ENCODE data around the gene FOXRED1. TPM values are rescaled to one million over a fixed set of nuclear protein-coding genes. Genes with fewer than 3 reads are reported as not detected.

Gene FOXRED1
- total RNA-seq, 1 experiment from 2014 or later: 67.5 TPM

DNA sequence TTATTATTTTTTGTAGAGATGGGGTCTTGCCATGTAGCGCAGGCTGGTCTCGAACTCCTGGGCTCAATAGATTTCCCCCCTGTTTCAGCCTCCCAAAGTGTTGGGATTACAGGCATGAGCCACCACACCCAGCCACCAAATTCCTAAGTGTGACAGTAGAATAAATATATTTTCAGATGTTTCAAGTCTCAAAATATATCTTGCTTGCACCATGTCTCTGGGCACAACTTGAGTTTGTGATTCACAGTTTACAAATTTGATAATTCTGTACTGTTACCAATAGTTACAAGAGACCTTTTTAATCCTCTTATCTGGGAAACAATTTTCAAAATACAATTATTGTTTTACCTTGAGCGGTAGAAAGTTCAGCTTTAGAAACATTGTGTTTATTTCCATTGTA lies 54.0 kb downstream of the FOXRED1 start:
- no CpG with 5 or more reads among the region's 3 CpGs for WGBS (ENCODE audit: extremely low coverage, insufficient read length, low lambda C conversion rate)
- Histone ChIP-seq H3K4ac (ENCODE audit: low read depth, low read length) (no peak overlapping the region), H2BK5ac (ENCODE audit: insufficient read length, low read length) (no peak overlapping the region), H3K56ac (ENCODE audit: insufficient read length, low read depth, low read length) (no peak overlapping the region), H2AFZ (ENCODE audit: low read length) (no peak overlapping the region), H3K4me1 (ENCODE audit: insufficient read depth, low read length) (no peaks in the 10 kb centered on the region; the same call in 1 of the 2 replicates), H3K23ac (ENCODE audit: insufficient read length, low read depth, low read length) (no peak overlapping the region), H3K27me3 (ENCODE audit: insufficient read depth, low read length) (no peaks in the 10 kb centered on the region), H3K79me2 (ENCODE audit: insufficient read depth, low read length) (no peaks in the 10 kb centered on the region), H3K9me3 (ENCODE audit: control insufficient read depth, low read depth, low read length) (no peaks in the 10 kb centered on the region), H3K4me2 (ENCODE audit: insufficient read depth, insufficient read length, low read length) (no peak overlapping the region), H2AK5ac (ENCODE audit: insufficient read length, low read length) (no peak overlapping the region), H3T11ph (ENCODE audit: low read length) (no peak overlapping the region), H4K5ac (ENCODE audit: insufficient read length, low read depth, low read length) (no peak overlapping the region), H4K8ac (replicated peaks; ENCODE audit: insufficient read length, low read depth, low read length) (no peak overlapping the region), H2BK15ac (ENCODE audit: low read depth, low read length) (no peak overlapping the region), H3K18ac (ENCODE audit: insufficient read length, low read depth, low read length) (no peak overlapping the region), H3K79me1 (ENCODE audit: insufficient read depth, low read depth, low read length, poor library complexity, severe bottlenecking) (no peaks in the 10 kb centered on the region), H2BK120ac (ENCODE audit: low read depth, low read length, poor library complexity, severe bottlenecking) (no peak overlapping the region), H4K91ac (ENCODE audit: insufficient read length, low read depth, low read length) (no peak overlapping the region), H3K9ac (ENCODE audit: extremely low read depth, insufficient read length, low read length) (no peak overlapping the region), H2BK20ac (ENCODE audit: low read depth, low read length, poor library complexity, severe bottlenecking) (no peak overlapping the region), H3K23me2 (ENCODE audit: insufficient read length, low read depth, low read length, poor library complexity, severe bottlenecking) (no peaks in the 10 kb centered on the region), H3K14ac (ENCODE audit: insufficient read depth, low read length) (no peak overlapping the region), H2BK12ac (ENCODE audit: insufficient read length, low read depth, low read length) (no peak overlapping the region), H4K20me1 (ENCODE audit: control insufficient read depth, insufficient read depth, insufficient read length) (no peaks in the 10 kb centered on the region), H3K27ac (ENCODE audit: insufficient read length, low read depth, low read length) (no peak overlapping the region)
- TF ChIP-seq, protein P1, sequence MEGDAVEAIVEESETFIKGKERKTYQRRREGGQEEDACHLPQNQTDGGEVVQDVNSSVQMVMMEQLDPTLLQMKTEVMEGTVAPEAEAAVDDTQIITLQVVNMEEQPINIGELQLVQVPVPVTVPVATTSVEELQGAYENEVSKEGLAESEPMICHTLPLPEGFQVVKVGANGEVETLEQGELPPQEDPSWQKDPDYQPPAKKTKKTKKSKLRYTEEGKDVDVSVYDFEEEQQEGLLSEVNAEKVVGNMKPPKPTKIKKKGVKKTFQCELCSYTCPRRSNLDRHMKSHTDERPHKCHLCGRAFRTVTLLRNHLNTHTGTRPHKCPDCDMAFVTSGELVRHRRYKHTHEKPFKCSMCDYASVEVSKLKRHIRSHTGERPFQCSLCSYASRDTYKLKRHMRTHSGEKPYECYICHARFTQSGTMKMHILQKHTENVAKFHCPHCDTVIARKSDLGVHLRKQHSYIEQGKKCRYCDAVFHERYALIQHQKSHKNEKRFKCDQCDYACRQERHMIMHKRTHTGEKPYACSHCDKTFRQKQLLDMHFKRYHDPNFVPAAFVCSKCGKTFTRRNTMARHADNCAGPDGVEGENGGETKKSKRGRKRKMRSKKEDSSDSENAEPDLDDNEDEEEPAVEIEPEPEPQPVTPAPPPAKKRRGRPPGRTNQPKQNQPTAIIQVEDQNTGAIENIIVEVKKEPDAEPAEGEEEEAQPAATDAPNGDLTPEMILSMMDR (conservative IDR thresholded peaks at IDR 0.05): no peak
- no peaks in the 10 kb centered on the region for H3K9me3 Mint-ChIP-seq
- H3K4me1 Mint-ChIP-seq: peaks cover 0 to 4% of the 10 kb centered on the region in 2 experiments; a peak in 1 of 4 replicates
- DNase-seq: no peak
- H3K4me3 Mint-ChIP-seq: no peak overlapping the region
- H3K36me3 Mint-ChIP-seq (ENCODE audit: insufficient read depth in 1 of 3, low read depth in 3 of 3): 0 out of 7 replicates have a peak, but pooled peaks cover 0 to 3% (median 2%) of the 10 kb centered on the region in 3 experiments
- H3K27ac Mint-ChIP-seq: no peak overlapping the region
- no peaks in the 10 kb centered on the region for H3K27me3 Mint-ChIP-seq (ENCODE audit: low read depth)
